HG03469 (cell line): ENCODE measurements around the gene MORN1.
"Not testable (repeated sequence)": the region's sequence is repeated elsewhere in the genome, so short reads cannot be mapped to it uniquely, and the experiment has no call there.

ENCODE experiments used
- ATAC-seq: cut with Tn5 transposase; IDR thresholded peaks from one replicate; pipeline ENCODE4 v1.9.1; 2021; ENCODE audit warnings: mild to moderate bottlenecking, moderate library complexity, moderate number of reproducible peaks; ENCODE audit not compliant: unreplicated experiment

MORN1 gene

GRCh38 chr1:2297246-2298011 lies 93.9 kb downstream of the MORN1 start:
- no peak for ATAC-seq

- no peak for ATAC-seq
These were observed 94.7 kb downstream of the MORN1 start for GRCh38 chr1:2296614-2297013.

- ATAC-seq: not testable (repeated sequence)
These were observed 95.1 kb downstream of the MORN1 start for GRCh38 chr1:2296211-2296610.

GRCh38 chr1:2295526-2295925 lies 95.8 kb downstream of the MORN1 start:
- ATAC-seq: no peak

- no peak for ATAC-seq
These were observed 96.7 kb downstream of the MORN1 start for GRCh38 chr1:2294725-2295078.

GRCh38 chr1:2294033-2294724 lies 97.2 kb downstream of the MORN1 start:
- no peak for ATAC-seq

GRCh38 chr1:2292725-2293450 lies 98.5 kb downstream of the MORN1 start:
- no peak for ATAC-seq

- no peak for ATAC-seq
These were observed 99.8 kb downstream of the MORN1 start for GRCh38 chr1:2291577-2291976.

GRCh38 chr1:2290595-2291510 lies 100.5 kb downstream of the MORN1 start:
- no peak for ATAC-seq

- no peak for ATAC-seq
These were observed 101.2 kb downstream of the MORN1 start for GRCh38 chr1:2290171-2290578.

- no peak for ATAC-seq
These were observed 101.7 kb downstream of the MORN1 start for GRCh38 chr1:2289607-2290006.

- no peak for ATAC-seq
These were observed 102.4 kb downstream of the MORN1 start for GRCh38 chr1:2288816-2289536.

- no peak for ATAC-seq
These were observed 103.0 kb downstream of the MORN1 start for GRCh38 chr1:2288311-2288710.

GRCh38 chr1:2287649-2288048 lies 103.7 kb downstream of the MORN1 start:
- no peak for ATAC-seq

GRCh38 chr1:2286923-2287322 lies 104.4 kb downstream of the MORN1 start:
- ATAC-seq: no peak

- ATAC-seq: no peak
These were observed 106.4 kb downstream of the MORN1 start for GRCh38 chr1:2284932-2285331.

- ATAC-seq: no peak
These were observed 107.1 kb downstream of the MORN1 start for GRCh38 chr1:2283991-2284895.

- ATAC-seq: no peak
These were observed 107.9 kb downstream of the MORN1 start for GRCh38 chr1:2283371-2283990.
